Immature natural killer cell (primary cell): ENCODE measurements around the gene TADA3. TPM values are rescaled to one million over a fixed set of nuclear protein-coding genes. Genes with fewer than 3 reads are reported as not detected.

ENCODE experiments used
- DNase-seq, 3 donors: peaks; one replicate each; pipeline ENCODE4 v3.0.0; 2022; ENCODE audit warnings: mixed read lengths in 1 of 3
- H3K27ac Mint-ChIP-seq, 6 donors: one replicate each; pipeline ENCODE4 v1.8.0; 2020; ENCODE audit warnings: mixed read lengths in 6 of 6, mild to moderate bottlenecking in 5 of 6, inconsistent platforms in 4 of 6, moderate library complexity in 3 of 6
- H3K27me3 Mint-ChIP-seq, 3 donors: one replicate each; pipeline ENCODE4 v1.8.0; 2020 to 2021; ENCODE audit warnings: low read depth in 3 of 3, mild to moderate bottlenecking in 3 of 3, mixed read lengths in 3 of 3, moderate library complexity in 3 of 3, inconsistent platforms in 1 of 3
- H3K36me3 Mint-ChIP-seq, 3 donors: one replicate each; pipeline ENCODE4 v1.8.0; 2020; ENCODE audit warnings: mixed read lengths in 3 of 3, inconsistent platforms in 2 of 3, mild to moderate bottlenecking in 2 of 3
- H3K4me1 Mint-ChIP-seq, 2 donors: one replicate each; pipeline ENCODE4 v1.8.0; 2020; ENCODE audit warnings: inconsistent platforms in 2 of 2, mild to moderate bottlenecking in 2 of 2, mixed read lengths in 2 of 2, moderate library complexity in 1 of 2
- H3K4me3 Mint-ChIP-seq, 5 donors: one replicate each; pipeline ENCODE4 v1.8.0; 2020; ENCODE audit warnings: mild to moderate bottlenecking in 5 of 5, mixed read lengths in 5 of 5, inconsistent platforms in 3 of 5, moderate library complexity in 3 of 5
- H3K9me3 Mint-ChIP-seq, 6 donors: one replicate each; pipeline ENCODE4 v1.8.0; 2020; ENCODE audit warnings: mild to moderate bottlenecking in 6 of 6, mixed read lengths in 6 of 6, inconsistent platforms in 4 of 6, moderate library complexity in 3 of 6
- polyA plus RNA-seq, 3 donors: library from polyadenylated mRNA; unstranded; fragments of 300-500 nt; fragmentation: Illumina TruSeq; gene quantifications; one replicate each; pipeline ENCODE4 v1.2.3, GENCODE V29; 2021

The TADA3 gene
- polyA plus RNA-seq, 3 donors from 2014 or later: 58.1 to 121 (median 73.6) TPM

- DNase-seq: no peak
- Mint-ChIP-seq H3K4me3 (no peak overlapping the region), H3K4me1 (peaks cover 0 to 2% of the 10 kb centered on the region in 2 donors), H3K27ac (no peak overlapping the region), H3K27me3 (peaks cover 0 to 3% (median 0%) of the 10 kb centered on the region in 3 donors), H3K36me3 (peaks cover 0 to 10% (median 6%) of the 10 kb centered on the region in 3 donors), H3K9me3 (no peaks in the 10 kb centered on the region)
Observed at GRCh38 chr3:9820946-9821345, 28.7 kb upstream of the TADA3 start.

- no peak overlapping the region for H3K4me3 Mint-ChIP-seq
- H3K27me3 Mint-ChIP-seq: peaks cover 0 to 3% (median 0%) of the 10 kb centered on the region in 3 donors
- no peaks in the 10 kb centered on the region for H3K9me3 Mint-ChIP-seq
- H3K4me1 Mint-ChIP-seq: peaks cover 0 to 2% of the 10 kb centered on the region in 2 donors
- H3K27ac Mint-ChIP-seq: no peak overlapping the region
- no peak for DNase-seq
- peaks cover 0 to 10% (median 6%) of the 10 kb centered on the region in 3 donors for H3K36me3 Mint-ChIP-seq
Observed at GRCh38 chr3:9820543-9820942, 28.3 kb upstream of the TADA3 start.

GRCh38 chr3:9818666-9819335 is 26.5 kb upstream of the TADA3 start:
- Mint-ChIP-seq H3K4me3 (no peak overlapping the region), H3K27me3 (peaks cover 0 to 3% (median 0%) of the 10 kb centered on the region in 3 donors), H3K9me3 (no peaks in the 10 kb centered on the region), H3K36me3 (peaks cover 0 to 10% (median 6%) of the 10 kb centered on the region in 3 donors), H3K4me1 (peaks cover 0 to under 1% of the 10 kb centered on the region in 2 donors), H3K27ac (no peak overlapping the region)
- no peak for DNase-seq

GRCh38 chr3:9817436-9817835 is 25.2 kb upstream of the TADA3 start:
- Mint-ChIP-seq H3K9me3 (no peaks in the 10 kb centered on the region), H3K36me3 (peaks cover 0 to 10% (median 6%) of the 10 kb centered on the region in 3 donors), H3K27me3 (peaks cover 0 to 2% (median 0%) of the 10 kb centered on the region in 3 donors), H3K27ac (no peak overlapping the region), H3K4me3 (no peak overlapping the region), H3K4me1 (no peaks in the 10 kb centered on the region)
- DNase-seq: no peak

GRCh38 chr3:9815986-9816385 is 23.7 kb upstream of the TADA3 start:
- H3K9me3 Mint-ChIP-seq: no peaks in the 10 kb centered on the region
- no peak for DNase-seq
- peaks cover 9 to 10% of the 10 kb centered on the region in 2 donors for H3K4me1 Mint-ChIP-seq
- H3K27me3 Mint-ChIP-seq: no peaks in the 10 kb centered on the region
- H3K4me3 Mint-ChIP-seq: no peak overlapping the region
- H3K36me3 Mint-ChIP-seq: peaks cover 0 to 10% (median 6%) of the 10 kb centered on the region in 3 donors
- H3K27ac Mint-ChIP-seq: no peak overlapping the region

- DNase-seq: no peak
- peaks cover 33 to 35% of the 10 kb centered on the region in 2 donors for H3K4me1 Mint-ChIP-seq
- no peaks in the 10 kb centered on the region for H3K9me3 Mint-ChIP-seq
- peaks cover 0 to 10% (median 5%) of the 10 kb centered on the region in 3 donors for H3K27me3 Mint-ChIP-seq
- H3K4me3 Mint-ChIP-seq: no peak overlapping the region
- no peaks in the 10 kb centered on the region for H3K36me3 Mint-ChIP-seq
- no peak overlapping the region for H3K27ac Mint-ChIP-seq
Observed at GRCh38 chr3:9812870-9813483, 20.7 kb upstream of the TADA3 start.

- H3K27me3 Mint-ChIP-seq: peaks cover 0 to 10% (median 5%) of the 10 kb centered on the region in 3 donors
- peak overlapping the region; percentile 86 to 93 (median 89) for H3K4me3 Mint-ChIP-seq
- peaks cover 45 to 53% of the 10 kb centered on the region in 2 donors for H3K4me1 Mint-ChIP-seq
- H3K36me3 Mint-ChIP-seq: peaks cover 0 to 7% (median 0%) of the 10 kb centered on the region in 3 donors
- H3K27ac Mint-ChIP-seq: peak overlapping the region; percentile 74 to 96 (median 88)
- no peaks in the 10 kb centered on the region for H3K9me3 Mint-ChIP-seq
- no peak for DNase-seq
Observed at GRCh38 chr3:9810846-9811245, 18.6 kb upstream of the TADA3 start.

GRCh38 chr3:9810433-9810770 is 18.1 kb upstream of the TADA3 start:
- Mint-ChIP-seq H3K36me3 (peaks cover 0 to 7% (median 3%) of the 10 kb centered on the region in 3 donors), H3K27ac (peak overlapping the region; percentile 74 to 96 (median 88)), H3K4me3 (peak overlapping the region; percentile 86 to 93 (median 89)), H3K9me3 (no peaks in the 10 kb centered on the region), H3K4me1 (peaks cover 45 to 53% of the 10 kb centered on the region in 2 donors), H3K27me3 (peaks cover 0 to 10% (median 5%) of the 10 kb centered on the region in 3 donors)
- no peak for DNase-seq

- H3K27me3 Mint-ChIP-seq: peaks cover 0 to 10% (median 5%) of the 10 kb centered on the region in 3 donors
- H3K9me3 Mint-ChIP-seq: no peaks in the 10 kb centered on the region
- peaks cover 0 to 10% (median 9%) of the 10 kb centered on the region in 3 donors for H3K36me3 Mint-ChIP-seq
- H3K4me1 Mint-ChIP-seq: peaks cover 45 to 59% of the 10 kb centered on the region in 2 donors
- DNase-seq: peak; percentile 49 to 55 (median 55)
- H3K4me3 Mint-ChIP-seq: peak within 1 kb of the TSS; percentile 89 to 95 (median 93)
- H3K27ac Mint-ChIP-seq: peak within 1 kb of the TSS; percentile 96 to 99 (median 99)
Observed at GRCh38 chr3:9809615-9810432, 17.6 kb upstream of the TADA3 start, which contains the start of gene TTLL3. TTLL3 (plus strand) TSS chr3:9810262; CDS start chr3:9810662, 400 bp downstream.

GRCh38 chr3:9809239-9809614 is 17.0 kb upstream of the TADA3 start:
- Mint-ChIP-seq H3K4me3 (peak overlapping the region; percentile 89 to 95 (median 93)), H3K4me1 (peaks cover 45 to 65% of the 10 kb centered on the region in 2 donors), H3K27me3 (peaks cover 0 to 10% (median 5%) of the 10 kb centered on the region in 3 donors), H3K36me3 (peaks cover 0 to 16% (median 15%) of the 10 kb centered on the region in 3 donors), H3K9me3 (no peaks in the 10 kb centered on the region), H3K27ac (peak overlapping the region; percentile 96 to 99 (median 99))
- peak in 1 of 3 donors; percentile 17 for DNase-seq

- Mint-ChIP-seq H3K4me1 (peaks cover 45 to 70% of the 10 kb centered on the region in 2 donors), H3K4me3 (peak overlapping the region; percentile 89 to 95 (median 93)), H3K36me3 (peaks cover 3 to 23% (median 22%) of the 10 kb centered on the region in 3 donors), H3K27me3 (peaks cover 0 to 10% (median 5%) of the 10 kb centered on the region in 3 donors), H3K9me3 (no peaks in the 10 kb centered on the region), H3K27ac (peak overlapping the region; percentile 96 to 99 (median 99))
- peak; percentile 48 to 54 (median 50) for DNase-seq
Observed at GRCh38 chr3:9808345-9809037, 16.2 kb upstream of the TADA3 start.

- no peaks in the 10 kb centered on the region for H3K9me3 Mint-ChIP-seq
- peak overlapping the region; percentile 89 to 95 (median 93) for H3K4me3 Mint-ChIP-seq
- peaks cover 9 to 28% (median 28%) of the 10 kb centered on the region in 3 donors for H3K36me3 Mint-ChIP-seq
- peaks cover 0 to 13% (median 5%) of the 10 kb centered on the region in 3 donors for H3K27me3 Mint-ChIP-seq
- H3K4me1 Mint-ChIP-seq: peaks cover 49 to 75% of the 10 kb centered on the region in 2 donors
- peak overlapping the region; percentile 96 to 99 (median 99) for H3K27ac Mint-ChIP-seq
- DNase-seq: no peak
Observed at GRCh38 chr3:9807981-9808344, 15.7 kb upstream of the TADA3 start.
